ENCODE data around the gene USP34.
"Not testable (repeated sequence)": the region's sequence is repeated elsewhere in the genome, so short reads cannot be mapped to it uniquely, and the experiment has no call there.

DNA sequence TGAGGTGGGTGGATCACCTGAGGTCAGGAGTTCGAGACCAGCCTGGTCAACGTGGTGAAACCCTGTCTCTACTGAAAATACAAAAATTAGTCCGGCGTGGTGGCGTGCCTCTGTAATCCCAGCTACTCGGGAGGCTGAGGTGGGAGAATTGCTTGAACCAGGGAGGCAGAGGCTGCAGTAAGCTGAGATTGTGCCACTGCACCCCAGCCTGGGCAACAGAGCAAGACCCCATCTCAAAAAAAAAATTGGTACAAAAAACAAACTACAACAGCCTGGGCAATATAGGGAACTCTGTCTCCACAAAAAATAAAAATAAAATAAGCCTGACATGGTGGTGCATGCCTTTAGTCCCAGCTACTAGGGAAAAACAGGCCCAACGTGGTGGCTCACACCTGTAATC, 305.8 kb downstream of the USP34 start:
- not testable (repeated sequence) for TF ChIP-seq CTCF, EZH2phosphoT487 (IDR thresholded peaks at IDR 0.05; ENCODE audit: low read length)

Data from MM.1S (cell line).